Activated CD4-positive, alpha-beta T cell treated with anti-CD3 and anti-CD28 coated beads, Interleukin-2, amount 50 U/mL, for 24 hours (primary cell): ENCODE data around the gene KCNAB2.
"Not testable (repeated sequence)": the region's sequence is repeated elsewhere in the genome, so short reads cannot be mapped to it uniquely, and the experiment has no call there.

ENCODE experiments used
- DNase-seq, 2 donors: peaks; one replicate each; pipeline ENCODE4 v3.0.0-alpha.2; 2020; ENCODE audit warnings: low read depth in 1 of 2, low spot score in 1 of 2

KCNAB2 gene

DNA sequence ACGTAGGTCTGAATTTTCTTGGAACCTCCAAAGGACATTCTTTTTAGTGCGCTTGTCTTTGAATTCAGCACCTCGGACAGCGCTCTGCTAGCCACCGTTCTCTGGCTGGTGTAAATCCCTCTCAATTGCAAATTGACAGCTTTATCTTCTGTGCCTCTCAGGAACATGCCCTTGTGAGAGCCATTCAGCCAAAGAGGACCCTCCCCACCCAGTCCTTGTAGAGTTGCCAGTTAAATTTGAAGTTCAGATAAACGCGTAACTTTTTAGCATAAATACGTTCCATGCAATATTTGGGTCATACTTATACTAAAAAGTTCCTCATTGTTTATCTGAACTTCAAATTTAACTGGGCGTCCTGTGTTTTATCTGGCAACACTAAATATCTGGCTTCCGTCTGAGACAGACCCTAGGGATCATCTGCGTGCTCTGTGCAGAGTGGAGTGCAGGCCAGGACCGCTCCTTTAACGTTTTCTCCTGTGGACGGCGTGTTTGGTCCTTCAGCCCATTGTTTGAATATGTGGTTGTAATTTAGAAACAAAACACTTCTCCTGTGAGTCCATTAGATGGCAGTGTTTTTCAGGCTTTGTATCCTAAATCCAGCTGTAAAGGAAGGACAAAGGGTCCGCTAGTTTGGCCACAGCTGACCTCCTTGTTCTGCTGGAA is 7.0 kb downstream of the KCNAB2 start:
- no peak for DNase-seq

DNA sequence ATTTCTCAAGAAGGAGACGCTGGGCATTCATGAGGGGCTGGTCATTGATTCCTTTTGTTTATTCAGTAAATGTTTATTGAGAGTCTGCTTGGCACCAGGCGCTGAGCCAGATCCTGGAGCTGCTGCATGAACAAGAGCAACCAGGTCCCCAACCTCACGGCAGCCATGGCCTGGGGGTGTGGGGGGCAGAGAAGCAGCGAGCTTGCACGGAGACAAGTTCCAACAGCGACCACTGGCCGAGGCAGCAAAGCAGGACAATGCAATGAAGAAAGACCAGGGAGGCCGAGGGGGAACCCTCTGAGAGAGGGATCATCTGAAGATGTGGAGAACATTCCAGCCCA is 7.5 kb downstream of the KCNAB2 start:
- DNase-seq: no peak

DNA sequence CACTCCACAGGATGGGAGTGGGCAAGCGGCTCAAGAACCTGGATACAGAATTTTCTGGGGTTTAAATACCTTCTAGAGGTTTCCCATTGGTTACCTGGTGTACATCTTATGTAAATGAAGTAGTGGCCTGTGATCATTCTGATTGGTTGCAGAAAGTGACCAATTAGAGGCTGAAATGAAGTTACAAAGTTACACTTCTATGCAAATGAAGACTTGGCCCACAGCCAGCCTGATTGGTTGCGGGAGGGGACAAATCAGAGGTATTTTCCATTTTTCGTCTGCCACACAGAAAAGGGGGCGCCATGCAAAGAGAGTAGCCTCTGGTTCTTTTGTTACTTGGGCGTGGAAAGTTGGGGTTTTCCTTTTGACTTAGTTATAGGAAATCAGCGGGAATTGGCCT is 8.9 kb downstream of the KCNAB2 start:
- DNase-seq: no peak

DNA sequence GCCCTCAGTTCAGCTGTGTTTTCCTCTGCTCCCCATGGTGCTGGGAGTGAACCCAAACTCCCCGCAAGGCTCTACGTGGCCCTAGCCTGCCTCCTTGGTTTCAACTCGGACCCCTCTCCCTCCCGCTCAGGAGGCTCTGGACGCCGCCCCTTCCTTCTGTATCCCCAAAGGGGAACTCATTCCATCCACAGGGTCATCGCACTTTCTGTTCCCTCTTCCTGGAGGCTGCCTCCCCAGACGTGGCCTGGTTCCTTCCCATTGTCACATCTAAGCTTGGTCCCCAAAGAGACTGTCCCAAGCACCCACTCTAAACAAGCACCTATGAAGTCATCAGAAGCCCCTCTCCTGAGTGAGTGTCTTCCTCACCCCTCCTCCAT is 10.9 kb downstream of the KCNAB2 start:
- DNase-seq: no peak

DNA sequence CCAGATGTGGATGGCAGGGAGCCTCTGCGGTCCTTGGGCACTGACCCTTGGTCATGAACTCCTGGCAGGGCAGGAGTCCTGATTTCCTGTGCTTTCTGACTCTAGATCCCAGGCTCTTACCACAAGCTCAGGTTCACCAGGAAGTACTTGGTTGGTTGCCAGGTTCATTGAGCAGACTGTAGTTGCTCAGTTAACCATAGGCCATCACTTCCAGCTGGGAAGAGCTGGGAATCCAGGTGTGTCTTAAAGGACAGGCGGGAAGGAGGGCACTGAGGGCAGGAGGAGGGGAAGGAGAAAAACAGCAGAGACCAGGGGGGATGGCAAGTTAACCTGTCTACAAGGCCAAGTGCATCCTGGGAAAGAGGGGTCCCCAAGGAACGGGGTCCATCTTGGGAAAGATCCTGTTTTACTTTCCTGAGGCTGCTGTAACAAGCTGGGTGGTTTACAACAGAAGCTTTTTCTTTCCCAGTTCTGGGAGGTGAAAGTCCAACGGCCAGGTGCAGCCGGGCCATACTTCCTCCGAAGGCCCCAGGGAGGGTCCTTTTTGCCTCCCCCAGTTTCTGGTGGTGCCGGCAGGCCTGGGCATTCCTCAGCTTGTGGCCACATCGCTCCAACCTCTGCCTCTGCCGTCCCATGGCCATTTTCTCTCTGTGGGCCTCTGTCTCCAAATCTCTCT is 11.6 kb downstream of the KCNAB2 start:
- DNase-seq: no peak

DNA sequence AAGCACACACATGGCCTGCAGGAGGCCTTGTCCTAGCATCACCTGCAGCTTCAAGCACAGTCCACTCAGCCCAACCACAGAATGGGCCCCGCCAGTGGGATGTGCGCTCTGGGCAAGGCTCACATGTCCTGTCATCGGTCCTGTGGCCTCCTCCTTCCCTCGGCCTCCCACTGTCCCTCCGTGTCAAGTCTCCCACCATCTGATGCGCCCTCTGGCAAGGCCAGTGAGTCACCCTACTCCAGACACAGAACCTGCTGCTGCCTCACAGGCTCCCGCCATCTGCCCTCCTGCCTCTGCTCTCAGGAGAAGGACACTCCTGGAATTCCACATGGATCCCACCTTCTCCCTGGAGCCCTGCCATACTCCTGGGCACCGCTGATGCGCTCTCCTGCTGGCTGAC is 14.2 kb downstream of the KCNAB2 start:
- DNase-seq: no peak

DNA sequence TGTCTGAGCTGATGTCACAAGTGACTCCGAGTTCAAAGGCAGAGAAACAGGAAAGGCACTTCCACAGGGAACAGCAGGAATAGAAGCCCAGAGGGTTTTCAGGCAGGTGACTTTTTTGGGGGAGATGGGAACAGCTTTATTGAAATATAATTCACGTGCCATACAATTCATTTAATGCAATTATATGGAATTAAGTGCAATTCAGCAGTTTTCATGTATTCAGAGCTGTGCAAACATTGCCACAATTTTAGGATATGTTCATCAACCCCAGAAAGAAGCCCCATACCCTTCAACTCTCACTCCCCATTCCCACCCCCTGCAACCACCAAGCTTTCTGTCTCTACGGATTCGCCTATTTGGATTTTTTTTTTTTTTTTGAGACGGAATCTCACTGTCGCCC is 17.0 kb downstream of the KCNAB2 start:
- no peak for DNase-seq

DNA sequence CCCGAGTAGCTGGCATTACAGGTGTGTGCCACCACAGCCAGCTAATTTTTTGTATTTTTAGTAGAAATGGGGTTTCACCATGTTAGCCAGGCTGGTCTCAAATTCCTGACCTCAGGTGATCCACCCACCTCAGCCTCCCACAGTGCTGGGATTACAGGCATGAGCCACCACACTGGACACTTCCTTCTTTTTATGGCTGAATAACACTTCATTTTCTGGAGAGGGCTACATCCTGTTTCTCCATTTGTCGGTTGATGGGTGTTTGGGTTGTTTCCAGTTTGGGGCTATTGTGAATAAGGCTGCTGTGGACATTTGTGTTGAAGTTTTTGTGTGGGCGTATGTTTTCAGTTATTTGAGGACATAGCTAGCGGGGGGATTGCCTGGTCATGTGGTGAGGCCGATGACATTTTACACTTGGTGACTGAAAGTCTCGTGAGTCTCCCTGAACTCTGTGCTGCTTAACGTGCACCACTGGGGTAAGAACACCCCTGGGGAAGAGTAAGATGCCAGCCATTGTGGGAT is 17.9 kb downstream of the KCNAB2 start:
- not testable (repeated sequence) for DNase-seq

DNA sequence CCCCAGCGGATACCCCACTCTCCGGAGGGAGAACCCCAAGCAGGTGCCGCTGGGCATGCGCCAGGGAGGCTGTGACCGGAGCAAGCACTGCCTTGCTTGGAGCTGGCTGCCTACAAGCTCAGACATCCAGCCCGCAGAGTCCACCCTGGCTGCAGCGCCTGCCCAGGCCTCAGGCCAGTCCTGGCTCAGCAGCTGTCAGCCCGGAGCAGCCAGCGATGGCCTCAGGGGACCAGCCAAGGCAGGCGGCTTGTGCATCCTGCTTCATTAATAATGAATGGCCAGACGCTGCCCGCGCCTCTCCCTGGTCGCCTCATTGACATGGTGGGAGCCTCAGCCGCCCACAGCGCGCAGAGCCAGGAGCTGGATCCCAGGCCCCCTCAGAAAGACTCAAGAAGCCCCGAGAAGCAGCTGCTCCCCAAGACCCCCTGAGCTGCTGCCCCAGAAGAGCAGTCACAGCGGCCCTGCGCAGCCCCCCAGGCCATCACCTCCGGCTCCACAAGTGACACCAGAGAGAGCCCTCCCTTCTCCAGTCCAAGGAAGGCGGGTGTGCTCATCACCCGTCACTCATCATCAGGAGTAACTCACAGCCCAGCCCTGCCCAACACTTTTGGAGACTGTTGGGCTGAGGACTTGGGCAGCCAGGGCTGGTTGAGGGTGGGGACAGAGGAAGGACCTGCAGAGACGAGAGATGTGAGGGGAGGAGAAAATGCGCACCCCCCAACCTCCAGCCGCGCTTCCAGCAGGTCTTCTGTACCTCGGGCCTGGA is 19.6 kb downstream of the KCNAB2 start:
- DNase-seq: no peak

DNA sequence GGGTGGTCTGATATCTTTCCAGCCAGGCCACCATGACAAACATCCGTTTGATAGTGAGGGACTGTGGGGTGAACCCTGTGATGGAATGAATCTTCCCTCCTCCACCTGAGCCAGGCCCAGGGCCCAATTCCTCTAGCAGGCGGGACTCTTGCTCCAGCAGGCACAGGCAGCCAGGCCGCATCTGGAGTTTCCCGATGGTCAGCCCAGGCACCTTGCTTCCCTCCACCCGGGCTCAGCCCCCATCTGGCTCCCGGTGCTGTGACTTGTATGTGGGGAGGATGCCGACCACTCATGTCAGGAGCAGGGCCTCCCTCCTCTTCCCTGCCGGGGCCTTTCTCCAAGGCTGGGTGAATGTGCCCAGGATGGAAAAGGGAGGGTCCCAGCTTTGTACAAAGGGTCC is 21.0 kb downstream of the KCNAB2 start:
- DNase-seq: no peak

DNA sequence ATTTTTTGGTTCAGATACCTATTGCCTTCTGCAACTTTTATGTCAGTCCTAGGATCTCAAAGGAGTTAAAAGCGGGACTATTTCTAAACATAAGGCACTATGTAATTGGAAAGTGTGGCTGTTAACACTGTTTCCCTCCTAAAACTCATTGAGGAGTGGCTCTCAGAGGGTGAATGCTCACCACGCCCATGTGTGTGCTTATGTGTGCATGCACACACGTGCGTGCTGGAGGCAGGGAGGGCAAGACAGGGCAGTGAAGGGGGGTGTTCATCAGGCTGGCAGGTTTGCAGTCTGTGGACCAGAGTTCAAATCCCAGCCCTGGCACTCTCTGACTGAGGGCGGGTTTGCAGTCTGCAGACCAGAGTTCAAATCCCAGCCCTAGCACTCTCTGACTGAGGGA is 22.4 kb downstream of the KCNAB2 start:
- no peak for DNase-seq

DNA sequence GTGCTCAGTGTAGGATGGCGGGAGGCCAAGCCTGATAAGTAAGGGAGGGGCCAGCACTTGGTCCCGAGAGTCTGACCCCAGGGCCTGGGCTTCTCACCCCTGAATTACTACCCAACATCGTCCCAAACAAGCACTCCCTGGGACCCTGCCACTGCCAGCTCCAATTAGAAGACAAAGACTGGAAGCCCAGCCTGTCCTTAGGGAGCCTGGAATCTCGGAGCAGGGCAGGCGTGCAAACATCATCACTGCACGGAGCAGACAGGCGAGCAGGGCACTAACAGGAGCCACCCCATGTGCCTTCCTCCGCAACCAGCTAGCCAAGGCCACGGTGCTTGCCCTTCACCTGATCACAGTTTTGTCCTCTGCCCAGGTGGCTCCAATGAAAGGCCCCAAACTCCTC is 23.2 kb downstream of the KCNAB2 start:
- DNase-seq: no peak

DNA sequence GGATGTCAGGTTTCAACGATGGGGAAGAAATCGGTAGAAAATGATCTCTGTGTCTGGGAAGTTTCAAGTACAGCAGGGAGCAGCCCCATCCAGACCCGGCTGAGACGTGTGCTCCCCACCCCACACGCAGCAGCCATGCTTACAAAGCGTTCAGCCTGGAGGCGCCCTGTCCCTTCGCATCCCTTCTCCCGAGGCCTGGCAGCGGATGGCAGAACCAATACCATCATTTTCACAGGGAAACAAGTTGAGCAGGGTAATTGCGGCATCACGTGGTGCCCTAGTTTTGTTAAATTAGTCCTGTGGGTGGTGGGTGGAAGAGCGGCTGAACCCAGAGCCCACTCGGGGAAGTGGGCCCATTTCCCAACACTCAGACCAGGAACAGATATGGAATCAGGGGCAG is 23.9 kb downstream of the KCNAB2 start:
- no peak for DNase-seq

DNA sequence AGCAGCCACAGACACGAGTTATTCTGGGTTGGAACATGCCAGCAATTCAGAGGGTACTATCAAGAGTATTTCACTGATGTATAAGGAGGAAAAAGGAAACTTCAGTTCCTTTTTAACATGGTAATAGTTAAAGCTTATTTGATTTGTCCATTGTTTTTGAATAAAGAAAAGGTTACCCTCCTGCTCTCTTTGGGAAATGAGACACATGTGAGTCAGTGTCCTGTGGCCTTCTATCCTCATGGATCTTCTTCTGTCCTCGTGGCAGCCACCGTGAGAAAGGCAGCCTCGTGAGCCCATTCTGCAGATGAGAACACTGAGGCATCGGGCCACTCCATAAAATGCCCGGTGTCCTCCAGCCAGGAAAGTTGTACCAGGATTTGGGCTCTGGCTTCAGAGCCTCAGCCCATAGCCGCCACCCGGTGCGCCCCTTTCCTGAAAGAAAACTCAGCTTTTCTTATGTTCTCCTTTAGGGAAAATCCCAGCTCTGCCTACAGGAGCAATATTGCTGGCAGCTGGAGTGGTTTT is 24.8 kb downstream of the KCNAB2 start:
- DNase-seq: no peak

DNA sequence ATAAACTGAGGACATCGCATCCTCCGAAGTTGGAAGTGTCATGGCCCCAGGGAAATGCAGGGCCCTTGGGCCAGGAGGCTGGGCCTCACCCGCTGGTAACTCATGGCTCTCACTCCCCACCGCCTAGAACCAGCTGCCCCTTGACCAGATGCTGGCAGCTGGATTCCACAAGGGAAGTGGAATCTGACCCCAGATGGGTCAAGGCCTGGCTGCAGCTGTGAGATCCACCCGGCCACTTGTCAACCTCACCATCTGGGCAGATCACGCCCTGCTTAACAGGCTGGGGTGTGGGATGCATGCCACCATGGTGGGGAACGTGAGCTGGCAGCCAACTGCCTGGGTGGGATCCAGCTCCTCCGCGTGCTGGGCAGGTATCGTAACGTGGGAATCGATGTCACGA is 25.5 kb downstream of the KCNAB2 start:
- DNase-seq: no peak

DNA sequence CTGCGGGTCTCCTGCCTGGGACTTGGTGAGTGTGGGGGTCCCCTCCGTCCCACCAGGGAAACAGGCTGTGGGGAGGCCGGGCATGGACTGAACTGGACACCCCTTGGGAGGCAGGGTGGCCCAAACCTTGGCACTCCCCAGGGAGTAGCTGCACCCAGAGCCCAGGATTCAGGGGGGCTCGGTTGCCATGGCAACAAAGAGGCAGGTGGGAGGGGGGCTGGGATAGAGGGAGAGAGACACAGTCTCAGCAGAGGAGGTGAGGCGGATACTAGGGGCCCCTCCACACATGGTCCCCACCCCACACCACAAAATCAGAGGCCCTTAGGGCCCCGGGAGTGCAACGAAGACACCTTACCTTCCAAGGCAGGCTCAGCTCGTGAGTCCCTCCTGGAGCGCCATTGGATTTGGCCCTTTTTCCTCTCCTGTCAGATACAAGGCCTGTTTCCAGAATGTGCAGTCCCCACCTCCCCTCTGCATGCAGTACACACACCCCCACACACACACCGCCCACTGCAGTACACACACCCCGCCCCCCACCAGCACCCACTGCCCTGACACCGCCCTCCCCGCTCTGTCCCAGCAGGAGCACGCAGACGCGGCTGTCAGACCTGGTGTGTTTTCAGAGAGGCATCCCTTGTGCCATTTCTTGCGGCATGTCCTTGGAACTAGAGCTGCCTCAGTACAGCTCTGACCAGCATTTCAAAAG is 27.2 kb downstream of the KCNAB2 start:
- no peak for DNase-seq

DNA sequence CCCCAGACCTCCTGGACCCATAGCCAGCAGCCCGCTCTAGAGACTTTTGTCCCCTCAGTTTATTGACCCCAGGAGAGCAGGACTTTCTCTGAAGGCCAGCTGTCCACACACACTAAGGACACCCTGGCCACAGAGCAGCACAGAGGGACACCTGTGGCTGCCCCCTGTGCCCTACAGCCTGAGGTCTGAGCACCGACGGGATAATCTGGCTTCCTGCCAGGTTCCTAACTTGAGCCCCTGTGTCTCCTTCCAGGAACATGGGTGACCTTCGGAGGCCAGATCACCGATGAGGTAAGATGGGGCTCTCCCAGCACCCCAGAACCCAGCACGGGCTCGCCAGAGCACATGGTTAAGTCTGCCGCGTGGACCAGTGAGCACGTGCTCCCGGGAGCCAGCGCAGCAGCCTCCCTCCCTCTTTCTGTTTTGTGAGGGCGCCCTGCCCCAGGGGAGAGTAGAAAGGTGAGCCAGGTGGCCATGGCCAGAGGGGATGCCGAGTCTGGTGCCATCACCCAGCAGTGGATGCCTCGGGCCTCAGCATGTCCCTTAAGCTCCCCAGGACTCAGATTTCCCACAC is 27.9 kb downstream of the KCNAB2 start:
- DNase-seq: no peak

DNA sequence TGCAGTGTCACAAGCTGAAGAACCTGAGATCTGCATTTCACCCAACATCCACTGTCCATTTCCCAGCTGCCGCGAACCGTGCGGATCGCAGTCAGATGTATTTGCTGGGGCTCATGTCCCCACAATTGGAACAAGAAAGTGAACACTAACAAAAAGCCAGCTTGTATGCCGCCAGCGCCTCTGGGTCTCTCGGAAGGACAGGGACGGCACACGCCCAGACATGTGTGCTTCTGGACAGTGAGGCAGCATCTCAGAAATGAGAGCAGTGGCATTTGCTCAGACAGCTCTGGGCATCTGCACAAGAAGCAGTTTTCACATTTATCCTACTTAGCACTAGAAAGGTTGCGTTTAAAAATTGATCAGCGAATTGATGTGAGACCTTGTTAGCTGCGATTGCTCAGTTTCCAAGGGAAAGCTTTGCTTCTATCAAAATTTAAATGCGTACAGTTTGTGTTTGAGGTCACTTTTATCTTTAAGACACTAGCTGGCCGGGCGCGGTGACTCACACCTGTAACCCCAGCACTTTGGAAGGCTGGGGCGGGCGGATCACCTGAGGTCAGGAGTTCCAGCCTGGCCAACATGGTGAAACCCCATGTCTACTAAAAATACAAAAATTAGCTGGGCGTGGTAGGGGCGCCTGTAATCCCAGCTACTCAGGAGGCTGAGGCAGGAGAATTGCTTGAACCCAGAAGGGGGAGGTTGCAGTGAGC is 28.7 kb downstream of the KCNAB2 start:
- DNase-seq: no peak

DNA sequence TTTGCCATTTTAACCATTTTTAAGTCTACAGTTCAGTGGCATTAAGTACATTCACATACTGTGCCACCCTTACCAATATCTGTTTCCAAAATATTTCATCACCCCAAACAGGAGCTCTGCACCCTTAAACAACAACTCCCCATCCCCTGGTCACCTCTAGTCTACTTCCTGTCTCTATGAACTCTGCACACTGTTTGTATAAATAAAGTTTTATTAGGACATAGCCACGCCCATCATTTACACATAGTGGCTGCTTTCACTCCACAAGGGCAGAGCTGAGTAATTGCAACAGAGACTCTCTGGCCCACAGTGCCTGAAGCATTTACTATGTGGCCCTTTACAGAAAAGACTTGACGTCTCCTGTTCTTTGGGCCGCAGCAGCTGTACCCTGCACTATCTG is 30.1 kb downstream of the KCNAB2 start:
- no peak for DNase-seq

DNA sequence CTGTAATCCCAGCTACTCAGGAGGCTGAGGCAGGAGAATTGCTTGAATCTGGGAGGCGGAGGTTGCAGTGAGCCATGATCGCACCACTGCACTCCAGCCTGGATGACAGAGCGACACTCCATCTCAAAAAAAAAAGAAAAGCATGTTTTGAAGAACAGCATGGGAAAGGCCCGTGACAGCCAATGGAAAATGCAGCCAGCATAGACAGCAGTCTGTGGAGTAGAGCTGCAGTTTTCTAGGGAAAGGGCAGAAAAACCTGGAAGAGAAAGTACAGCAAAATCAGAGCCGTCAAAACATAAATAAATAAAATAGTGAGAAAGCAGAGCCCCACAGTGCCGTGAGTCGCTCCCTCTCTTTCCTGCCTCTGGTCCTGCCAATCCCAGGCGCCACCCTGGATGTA is 31.4 kb downstream of the KCNAB2 start:
- not testable (repeated sequence) for DNase-seq

DNA sequence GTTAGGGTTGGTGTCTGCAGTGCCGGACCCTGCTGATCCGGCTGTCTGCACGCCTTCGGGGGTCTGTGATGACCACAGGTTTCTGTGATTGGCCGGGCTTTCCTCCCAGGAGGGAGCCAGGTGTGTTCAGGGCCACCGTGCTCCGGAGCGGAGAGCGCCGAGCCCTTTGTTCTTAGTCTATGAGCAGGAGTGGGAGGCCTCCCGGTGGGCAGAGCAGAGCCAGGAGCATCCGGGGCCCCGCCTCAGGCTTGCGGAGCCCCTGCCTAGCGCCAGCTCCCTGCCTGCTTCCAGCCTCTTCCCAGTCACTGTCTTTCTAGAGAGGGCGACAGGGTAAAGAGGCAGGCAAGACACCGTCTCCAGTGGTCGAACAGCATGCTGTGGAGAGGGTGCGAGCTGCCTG is 31.8 kb downstream of the KCNAB2 start:
- DNase-seq: no peak
